Effector memory CD8-positive, alpha-beta T cell (primary cell): ENCODE measurements around the gene SULT2A1.

Source experiments
- ATAC-seq: fragments of 150-1000 bp; cut with Tn5 transposase; replicated peaks from 2 replicates; pipeline ENCODE4 v1.10.0; 2021; ENCODE audit warnings: mild to moderate bottlenecking, moderate library complexity
- DNase-seq, 3 experiments: peaks; one replicate each; pipeline ENCODE4 v3.0.0; 2021
- H3K27ac Mint-ChIP-seq, 2 donors: one replicate each; pipeline ENCODE4 v1.8.0; 2022; ENCODE audit warnings: mild to moderate bottlenecking in 2 of 2, mixed read lengths in 2 of 2, moderate library complexity in 2 of 2
- H3K27me3 Mint-ChIP-seq, 2 donors: one replicate each; pipeline ENCODE4 v1.8.0; 2022; ENCODE audit warnings: mixed read lengths in 2 of 2
- H3K36me3 Mint-ChIP-seq: one replicate; pipeline ENCODE4 v1.8.0; 2022; ENCODE audit warnings: mild to moderate bottlenecking, moderate library complexity, mixed read lengths; ENCODE audit not compliant: insufficient read depth
- H3K4me1 Mint-ChIP-seq, 2 donors: one replicate each; pipeline ENCODE4 v1.8.0; 2022; ENCODE audit warnings: low read depth in 2 of 2, mixed read lengths in 2 of 2
- H3K4me3 Mint-ChIP-seq, 2 donors: one replicate each; pipeline ENCODE4 v1.8.0; 2022; ENCODE audit warnings: mild to moderate bottlenecking in 2 of 2, mixed read lengths in 2 of 2, moderate library complexity in 2 of 2
- H3K9me3 Mint-ChIP-seq, 2 donors: one replicate each; pipeline ENCODE4 v1.8.0; 2022; ENCODE audit warnings: mixed read lengths in 2 of 2

Gene SULT2A1

GRCh38 chr19:47854459-47854858 lies 31.7 kb downstream of the SULT2A1 start:
- Mint-ChIP-seq H3K9me3 (no peaks in the 10 kb centered on the region), H3K27ac (no peak overlapping the region), H3K27me3 (peaks cover 58 to 65% of the 10 kb centered on the region in 2 donors), H3K4me1 (peaks cover 0 to 4% of the 10 kb centered on the region in 2 donors), H3K4me3 (no peak overlapping the region), H3K36me3 (peaks cover 3% of the 10 kb centered on the region)
- no peak for DNase-seq
- no peak for ATAC-seq

- Mint-ChIP-seq H3K9me3 (no peaks in the 10 kb centered on the region), H3K4me3 (no peak overlapping the region), H3K36me3 (peaks cover 8% of the 10 kb centered on the region), H3K27ac (no peak overlapping the region), H3K4me1 (peaks cover 1 to 7% of the 10 kb centered on the region in 2 donors), H3K27me3 (peaks cover 63 to 69% of the 10 kb centered on the region in 2 donors)
- ATAC-seq, result no peak
- DNase-seq, result no peak
Measured at GRCh38 chr19:47853003-47853402, 33.1 kb downstream of the SULT2A1 start.

GRCh38 chr19:47848823-47849473 lies 37.2 kb downstream of the SULT2A1 start:
- no peak for DNase-seq
- Mint-ChIP-seq H3K4me3 (peak overlapping the region; percentile 28 to 39), H3K27me3 (peaks cover 74 to 77% of the 10 kb centered on the region in 2 donors)

DNA sequence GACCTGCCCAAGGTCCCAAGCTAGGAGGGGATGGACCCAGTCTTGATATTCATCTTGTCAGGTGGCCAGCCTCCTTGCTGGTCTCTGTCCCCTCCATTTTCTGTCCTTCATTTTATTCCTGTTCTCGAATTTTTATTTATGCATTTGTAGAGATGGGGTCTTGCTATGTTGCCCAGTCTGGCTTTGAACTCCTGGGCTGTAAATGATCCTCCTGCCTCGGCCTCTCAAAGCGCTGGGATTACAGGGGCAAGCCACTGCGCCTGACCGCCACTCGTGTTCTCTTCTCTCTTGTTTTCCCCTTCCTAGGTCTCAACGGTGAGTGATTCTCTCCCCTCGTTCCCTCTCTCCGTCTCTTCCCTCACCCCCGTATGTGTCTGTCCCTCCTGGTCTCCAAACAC lies 37.7 kb downstream of the SULT2A1 start:
- no peak for DNase-seq
- Mint-ChIP-seq H3K4me3 (no peak overlapping the region), H3K36me3 (peaks cover 8% of the 10 kb centered on the region), H3K27ac (no peak overlapping the region), H3K27me3 (peaks cover 72 to 75% of the 10 kb centered on the region in 2 donors), H3K9me3 (no peaks in the 10 kb centered on the region), H3K4me1 (peaks cover 1 to 7% of the 10 kb centered on the region in 2 donors)
- no peak for ATAC-seq

More at GRCh38 chr19:47848823-47849473, 37.2 kb downstream of the SULT2A1 start:
- H3K4me1 Mint-ChIP-seq, result peaks cover 1 to 7% of the 10 kb centered on the region in 2 donors
- H3K36me3 Mint-ChIP-seq, result peaks cover 8% of the 10 kb centered on the region
- no peak overlapping the region for H3K27ac Mint-ChIP-seq
- no peak for ATAC-seq
- no peaks in the 10 kb centered on the region for H3K9me3 Mint-ChIP-seq

- H3K4me3 Mint-ChIP-seq, result no peak overlapping the region
- ATAC-seq (no peak), DNase-seq (no peak)
- peaks cover 0 to 5% of the 10 kb centered on the region in 2 donors for H3K4me1 Mint-ChIP-seq
- H3K27ac Mint-ChIP-seq, result no peak overlapping the region
- peaks cover 52 to 56% of the 10 kb centered on the region in 2 donors for H3K27me3 Mint-ChIP-seq
- no peaks in the 10 kb centered on the region for H3K9me3 Mint-ChIP-seq
- no peaks in the 10 kb centered on the region for H3K36me3 Mint-ChIP-seq
Measured at GRCh38 chr19:47842941-47843340, 43.2 kb downstream of the SULT2A1 start.

- DNase-seq (no peak), ATAC-seq (no peak)
- no peaks in the 10 kb centered on the region for H3K36me3 Mint-ChIP-seq
- peaks cover 0 to 5% of the 10 kb centered on the region in 2 donors for H3K4me1 Mint-ChIP-seq
- peaks cover 34 to 36% of the 10 kb centered on the region in 2 donors for H3K27me3 Mint-ChIP-seq
- H3K9me3 Mint-ChIP-seq, result no peaks in the 10 kb centered on the region
- no peak overlapping the region for H3K4me3 Mint-ChIP-seq
- H3K27ac Mint-ChIP-seq, result no peak overlapping the region
Measured at GRCh38 chr19:47839913-47840312, 46.2 kb downstream of the SULT2A1 start.

DNA sequence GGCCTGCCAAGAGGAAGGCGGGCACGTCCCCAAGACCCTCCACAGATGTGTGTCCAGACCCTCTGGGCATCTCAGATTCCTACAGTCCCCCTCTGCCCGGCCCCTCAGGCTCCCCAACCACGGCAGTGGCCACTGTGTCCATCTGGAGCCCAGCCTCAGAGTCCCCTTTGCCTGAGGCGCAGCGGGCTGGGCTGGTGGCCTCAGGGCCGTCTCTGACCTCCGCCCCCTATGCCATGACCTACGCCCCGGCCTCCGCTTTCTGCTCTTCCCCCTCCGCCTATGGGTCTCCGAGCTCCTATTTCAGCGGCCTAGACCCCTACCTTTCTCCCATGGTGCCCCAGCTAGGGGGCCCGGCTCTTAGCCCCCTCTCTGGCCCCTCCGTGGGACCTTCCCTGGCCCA lies 46.7 kb downstream of the SULT2A1 start:
- no peaks in the 10 kb centered on the region for H3K9me3 Mint-ChIP-seq
- H3K27me3 Mint-ChIP-seq, result peaks cover 31 to 32% of the 10 kb centered on the region in 2 donors
- peaks cover 0 to 5% of the 10 kb centered on the region in 2 donors for H3K4me1 Mint-ChIP-seq
- ATAC-seq, result no peak
- no peak overlapping the region for H3K27ac Mint-ChIP-seq
- H3K36me3 Mint-ChIP-seq, result no peaks in the 10 kb centered on the region
- DNase-seq, result no peak
- H3K4me3 Mint-ChIP-seq, result no peak overlapping the region

- H3K27ac Mint-ChIP-seq, result no peak overlapping the region
- DNase-seq, result no peak
- no peaks in the 10 kb centered on the region for H3K4me1 Mint-ChIP-seq
- H3K9me3 Mint-ChIP-seq, result no peaks in the 10 kb centered on the region
- H3K27me3 Mint-ChIP-seq, result peaks cover 6 to 13% of the 10 kb centered on the region in 2 donors
- H3K4me3 Mint-ChIP-seq, result no peak overlapping the region
- ATAC-seq, result no peak
- H3K36me3 Mint-ChIP-seq, result no peaks in the 10 kb centered on the region
Measured at GRCh38 chr19:47836038-47836437, 50.1 kb downstream of the SULT2A1 start.

DNA sequence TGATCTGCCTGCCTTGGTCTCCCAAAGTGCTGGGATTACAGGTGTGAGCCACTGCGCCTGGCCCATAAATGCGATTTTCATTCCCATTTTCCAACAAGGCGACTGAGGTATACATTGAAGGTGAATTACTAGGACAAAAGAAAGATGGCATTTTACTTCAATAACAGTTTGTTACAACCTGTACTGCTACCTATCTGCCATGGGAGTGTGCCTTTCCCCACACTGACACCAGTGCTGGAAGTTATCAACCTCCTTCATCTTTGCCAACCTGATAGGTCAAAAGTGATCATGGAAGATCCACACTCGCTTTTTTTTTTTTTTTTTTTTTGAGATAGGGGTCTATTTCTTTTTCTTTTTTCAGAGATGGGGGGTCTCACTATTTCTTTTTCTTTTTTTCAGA lies 53.4 kb downstream of the SULT2A1 start:
- no peak overlapping the region for H3K27ac Mint-ChIP-seq
- H3K27me3 Mint-ChIP-seq, result peaks cover 14 to 19% of the 10 kb centered on the region in 2 donors
- DNase-seq (no peak), ATAC-seq (no peak)
- no peaks in the 10 kb centered on the region for H3K9me3 Mint-ChIP-seq
- H3K4me1 Mint-ChIP-seq, result no peaks in the 10 kb centered on the region
- no peak overlapping the region for H3K4me3 Mint-ChIP-seq
- H3K36me3 Mint-ChIP-seq, result no peaks in the 10 kb centered on the region

DNA sequence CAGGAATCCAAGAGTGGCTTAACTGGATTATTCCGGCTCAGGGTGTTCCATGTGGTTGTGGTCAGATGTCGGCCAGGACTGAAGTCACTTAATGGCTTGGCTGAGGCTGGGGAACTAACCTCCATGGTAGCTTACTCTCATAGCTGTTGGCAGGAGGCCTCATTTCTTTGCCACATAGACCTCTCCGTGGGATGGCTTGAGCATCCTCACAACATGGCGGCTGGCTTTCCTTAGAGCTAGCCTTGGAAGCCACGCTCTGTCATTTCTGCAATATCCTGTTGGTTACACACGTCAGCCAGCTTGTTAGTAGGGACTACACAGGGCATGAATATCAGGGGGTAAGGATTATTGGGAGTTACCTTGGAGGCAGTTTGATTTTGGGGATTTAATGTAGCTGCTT lies 59.3 kb downstream of the SULT2A1 start:
- Mint-ChIP-seq H3K4me3 (no peak overlapping the region), H3K27ac (no peak overlapping the region), H3K9me3 (peaks cover 0 to 2% of the 10 kb centered on the region in 2 donors), H3K4me1 (peaks cover 0 to 1% of the 10 kb centered on the region in 2 donors), H3K27me3 (peaks cover 15 to 33% of the 10 kb centered on the region in 2 donors), H3K36me3 (peaks cover 3% of the 10 kb centered on the region)
- DNase-seq (no peak), ATAC-seq (no peak)

DNA sequence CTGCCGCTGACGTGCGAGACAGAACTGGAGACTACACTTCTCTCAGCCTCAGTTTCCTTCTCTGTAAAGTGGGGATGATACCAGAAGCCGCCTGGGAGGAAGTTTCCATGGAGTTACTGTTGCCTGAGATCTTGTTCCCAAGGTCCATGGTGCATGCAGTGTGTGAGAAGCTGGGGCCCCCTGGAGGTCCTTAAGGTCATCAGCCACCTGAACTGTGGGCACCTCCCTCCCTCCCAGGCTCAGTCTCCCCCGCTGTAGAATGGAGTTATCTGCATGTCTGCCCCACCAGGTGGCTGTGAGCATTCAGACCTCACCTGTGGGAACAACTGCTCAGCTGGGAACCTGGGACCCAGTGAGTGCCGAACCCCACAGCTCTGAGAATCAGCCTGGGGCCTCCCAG lies 61.7 kb downstream of the SULT2A1 start:
- DNase-seq (no peak), ATAC-seq (no peak)
- Mint-ChIP-seq H3K4me3 (no peak overlapping the region), H3K27ac (no peak overlapping the region), H3K36me3 (peaks cover 3% of the 10 kb centered on the region), H3K27me3 (peaks cover 36 to 57% of the 10 kb centered on the region in 2 donors), H3K4me1 (peaks cover 0 to 2% of the 10 kb centered on the region in 2 donors), H3K9me3 (peaks cover 0 to 2% of the 10 kb centered on the region in 2 donors)

- Mint-ChIP-seq H3K27me3 (peaks cover 39 to 62% of the 10 kb centered on the region in 2 donors), H3K27ac (no peak within 1 kb of the TSS), H3K4me1 (peaks cover 0 to 2% of the 10 kb centered on the region in 2 donors), H3K9me3 (no peaks in the 10 kb centered on the region), H3K4me3 (no peak within 1 kb of the TSS), H3K36me3 (no peaks in the 10 kb centered on the region)
- no peak for DNase-seq
- no peak for ATAC-seq
Measured at GRCh38 chr19:47821460-47822020, 64.6 kb downstream of the SULT2A1 start, which contains the start of gene CRX. Gene CRX, plus strand, starts transcription at chr19:47821937. Its CDS starts 12,507 bp downstream, at chr19:47834444.
